Measurements from ENCODE around the gene COL20A1.

- TF ChIP-seq CTCF (IDR thresholded peaks at IDR 0.05) (no peak), POLR2A (IDR thresholded peaks at IDR 0.05) (no peak)
These were observed 27.1 kb downstream of the COL20A1 start for GRCh38 chr20:63320041-63320511.
